ENCODE data around the gene RIMKLB.
"Not testable (repeated sequence)": the region's sequence is repeated elsewhere in the genome, so short reads cannot be mapped to it uniquely, and the experiment has no call there.

The RIMKLB gene

DNA sequence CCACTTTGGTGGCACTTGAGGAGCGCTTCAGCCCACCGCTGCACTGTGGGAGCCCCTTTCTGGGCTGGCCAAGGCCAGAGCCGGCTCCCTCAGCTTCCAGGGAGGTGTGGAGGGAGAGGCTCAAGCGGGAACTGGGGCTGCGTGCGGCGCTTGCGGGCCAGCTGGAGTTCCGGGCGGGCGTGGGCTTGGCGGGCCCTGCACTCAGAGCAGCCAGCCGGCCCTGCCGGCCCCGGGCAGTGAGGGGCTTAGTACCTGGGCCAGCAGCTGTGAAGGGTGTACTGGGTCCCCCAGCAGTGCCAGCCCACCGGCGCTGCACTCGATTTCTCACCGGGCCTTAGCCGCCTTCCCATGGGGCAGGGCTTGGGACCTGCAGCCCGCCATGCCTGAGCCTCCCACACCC lies 96.8 kb downstream of the RIMKLB start:
- H3K79me2 ChIP-seq (ENCODE audit: insufficient read depth, low read depth); H3K27ac ChIP-seq; H4K20me1 ChIP-seq (ENCODE audit: insufficient read depth); H3K4me1 ChIP-seq (ENCODE audit: low read depth, poor library complexity, severe bottlenecking); H3K27me3 ChIP-seq (ENCODE audit: insufficient read depth, low read depth); H3K4me3 ChIP-seq (IDR thresholded peaks at IDR 0.05; ENCODE audit: insufficient read depth, low read depth, low read length); H2AFZ ChIP-seq (ENCODE audit: low read depth); H3K36me3 ChIP-seq (ENCODE audit: insufficient read depth); H3K4me2 ChIP-seq; H3K9ac ChIP-seq: not testable (repeated sequence)

DNA sequence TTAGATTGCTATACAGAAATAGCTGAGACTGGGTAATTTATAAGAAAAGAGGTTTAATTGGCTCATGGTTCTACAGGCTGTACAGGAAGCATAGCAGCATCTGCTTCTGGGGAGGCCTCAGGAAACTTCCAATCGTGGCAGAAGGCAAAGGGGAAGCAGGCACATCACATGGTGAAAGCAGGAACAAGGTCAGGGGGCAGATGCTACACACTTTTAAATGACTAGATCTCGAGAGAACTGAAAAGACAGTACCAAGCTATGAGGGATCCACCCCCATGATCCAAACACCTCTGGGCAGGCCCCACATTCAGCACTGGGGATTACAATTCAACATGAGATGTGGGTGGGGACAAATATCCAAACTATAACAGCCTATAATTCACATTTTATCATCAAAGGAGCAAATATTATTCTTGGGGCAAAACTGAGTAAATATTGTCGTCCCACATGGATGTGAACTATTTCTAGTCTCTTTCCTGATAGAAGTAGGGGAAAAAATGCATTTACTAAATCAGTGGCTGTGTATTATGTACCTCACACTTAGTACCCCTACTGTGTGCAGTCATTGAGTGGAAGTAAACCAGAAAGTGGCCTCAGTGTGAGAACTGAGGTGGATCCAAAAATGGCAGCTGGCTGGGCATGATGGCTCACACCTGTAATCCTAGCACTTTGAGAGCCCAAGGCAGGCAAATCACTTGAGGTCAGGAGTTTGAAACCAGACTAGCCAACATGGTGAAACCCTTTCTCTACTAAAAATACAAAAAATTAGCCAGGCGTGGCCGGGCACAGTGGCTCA lies 99.2 kb downstream of the RIMKLB start:
- H3K4me1 ChIP-seq (ENCODE audit: low read depth, poor library complexity, severe bottlenecking) = no peaks in the 10 kb centered on the region
- no peak overlapping the region for H3K27ac ChIP-seq
- no peaks in the 10 kb centered on the region for H3K79me2 ChIP-seq (ENCODE audit: insufficient read depth, low read depth)
- no peak overlapping the region for H3K9ac ChIP-seq
- H4K20me1 ChIP-seq (ENCODE audit: insufficient read depth) = no peaks in the 10 kb centered on the region
- H2AFZ ChIP-seq (ENCODE audit: low read depth) = no peak overlapping the region
- TF ChIP-seq, protein P1, sequence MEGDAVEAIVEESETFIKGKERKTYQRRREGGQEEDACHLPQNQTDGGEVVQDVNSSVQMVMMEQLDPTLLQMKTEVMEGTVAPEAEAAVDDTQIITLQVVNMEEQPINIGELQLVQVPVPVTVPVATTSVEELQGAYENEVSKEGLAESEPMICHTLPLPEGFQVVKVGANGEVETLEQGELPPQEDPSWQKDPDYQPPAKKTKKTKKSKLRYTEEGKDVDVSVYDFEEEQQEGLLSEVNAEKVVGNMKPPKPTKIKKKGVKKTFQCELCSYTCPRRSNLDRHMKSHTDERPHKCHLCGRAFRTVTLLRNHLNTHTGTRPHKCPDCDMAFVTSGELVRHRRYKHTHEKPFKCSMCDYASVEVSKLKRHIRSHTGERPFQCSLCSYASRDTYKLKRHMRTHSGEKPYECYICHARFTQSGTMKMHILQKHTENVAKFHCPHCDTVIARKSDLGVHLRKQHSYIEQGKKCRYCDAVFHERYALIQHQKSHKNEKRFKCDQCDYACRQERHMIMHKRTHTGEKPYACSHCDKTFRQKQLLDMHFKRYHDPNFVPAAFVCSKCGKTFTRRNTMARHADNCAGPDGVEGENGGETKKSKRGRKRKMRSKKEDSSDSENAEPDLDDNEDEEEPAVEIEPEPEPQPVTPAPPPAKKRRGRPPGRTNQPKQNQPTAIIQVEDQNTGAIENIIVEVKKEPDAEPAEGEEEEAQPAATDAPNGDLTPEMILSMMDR (conservative IDR thresholded peaks at IDR 0.05; ENCODE audit: low read depth, low read length) = no peak
- no peaks in the 10 kb centered on the region for H3K27me3 ChIP-seq (ENCODE audit: insufficient read depth, low read depth)
- H3K36me3 ChIP-seq (ENCODE audit: insufficient read depth) = no peaks in the 10 kb centered on the region
- H3K4me3 ChIP-seq (IDR thresholded peaks at IDR 0.05; ENCODE audit: insufficient read depth, low read depth, low read length) = no peak overlapping the region
- no peak overlapping the region for H3K4me2 ChIP-seq

DNA sequence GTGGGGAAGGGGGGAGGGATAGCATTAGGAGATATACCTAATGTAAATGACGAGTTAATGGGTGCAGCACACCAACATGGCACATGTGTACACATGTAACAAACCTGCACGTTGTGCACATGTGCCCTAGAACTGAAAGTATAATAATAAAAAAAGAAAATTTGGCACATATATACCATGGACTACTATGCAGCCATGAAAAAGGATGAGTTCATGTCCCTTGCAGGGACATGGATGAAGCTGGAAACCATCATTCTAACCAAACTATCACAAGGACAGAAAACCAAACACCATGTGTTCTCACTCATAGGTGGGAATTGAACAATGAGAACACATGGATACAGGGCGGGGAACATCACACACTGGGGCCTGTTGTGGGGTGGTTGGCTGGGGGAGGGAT lies 103.4 kb downstream of the RIMKLB start:
- not testable (repeated sequence) for H3K27ac ChIP-seq; H3K9ac ChIP-seq; H3K79me2 ChIP-seq (ENCODE audit: insufficient read depth, low read depth); H4K20me1 ChIP-seq (ENCODE audit: insufficient read depth); H3K4me1 ChIP-seq (ENCODE audit: low read depth, poor library complexity, severe bottlenecking); H2AFZ ChIP-seq (ENCODE audit: low read depth); H3K4me3 ChIP-seq (IDR thresholded peaks at IDR 0.05; ENCODE audit: insufficient read depth, low read depth, low read length); H3K36me3 ChIP-seq (ENCODE audit: insufficient read depth); H3K27me3 ChIP-seq (ENCODE audit: insufficient read depth, low read depth); H3K4me2 ChIP-seq

DNA sequence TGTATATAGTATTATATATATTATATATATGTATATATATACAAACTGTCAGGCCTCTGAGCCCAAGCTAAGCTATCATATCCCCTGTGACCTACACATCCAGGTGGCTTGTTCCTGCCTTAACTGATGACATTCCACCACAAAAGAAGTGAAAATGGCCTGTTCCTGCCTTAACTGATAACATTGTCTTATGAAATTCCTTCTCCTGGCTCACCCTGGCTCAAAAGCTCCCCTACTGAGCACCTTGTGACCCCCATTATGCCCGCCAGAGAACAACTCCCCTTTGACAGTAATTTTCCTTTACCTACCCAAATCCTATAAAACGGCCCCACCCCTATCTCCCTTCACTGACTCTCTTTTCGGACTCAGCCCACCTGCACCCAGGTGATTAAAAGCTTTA lies 107.0 kb downstream of the RIMKLB start:
- not testable (repeated sequence) for H3K4me2 ChIP-seq; H3K9ac ChIP-seq; H3K4me3 ChIP-seq (IDR thresholded peaks at IDR 0.05; ENCODE audit: insufficient read depth, low read depth, low read length); H3K27ac ChIP-seq; H3K27me3 ChIP-seq (ENCODE audit: insufficient read depth, low read depth); H3K36me3 ChIP-seq (ENCODE audit: insufficient read depth); H3K4me1 ChIP-seq (ENCODE audit: low read depth, poor library complexity, severe bottlenecking); H2AFZ ChIP-seq (ENCODE audit: low read depth); H3K79me2 ChIP-seq (ENCODE audit: insufficient read depth, low read depth); H4K20me1 ChIP-seq (ENCODE audit: insufficient read depth)

DNA sequence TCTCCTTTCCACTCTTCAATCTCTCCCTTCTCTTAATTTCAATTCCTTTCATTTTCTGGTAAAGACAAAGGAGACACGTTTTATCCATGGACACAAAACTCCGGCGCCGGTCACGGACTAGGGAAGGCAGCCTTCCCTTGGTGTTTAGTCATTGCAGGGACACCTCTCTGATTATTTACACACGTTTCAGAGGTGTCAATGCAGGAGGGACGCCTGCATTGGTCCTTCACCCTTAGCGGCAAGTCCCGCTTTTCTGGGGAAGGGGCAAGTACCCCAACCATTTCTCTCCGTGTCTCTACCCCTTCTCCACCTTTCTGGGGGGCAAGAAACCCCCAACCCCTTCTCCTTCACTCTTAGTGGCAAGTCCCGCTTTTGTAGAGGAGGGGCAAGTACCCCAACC lies 107.7 kb downstream of the RIMKLB start:
- not testable (repeated sequence) for H3K4me3 ChIP-seq (IDR thresholded peaks at IDR 0.05; ENCODE audit: insufficient read depth, low read depth, low read length); H3K27me3 ChIP-seq (ENCODE audit: insufficient read depth, low read depth); H3K27ac ChIP-seq; H4K20me1 ChIP-seq (ENCODE audit: insufficient read depth); H3K36me3 ChIP-seq (ENCODE audit: insufficient read depth); H3K9ac ChIP-seq; H2AFZ ChIP-seq (ENCODE audit: low read depth); H3K4me1 ChIP-seq (ENCODE audit: low read depth, poor library complexity, severe bottlenecking); H3K79me2 ChIP-seq (ENCODE audit: insufficient read depth, low read depth); H3K4me2 ChIP-seq

DNA sequence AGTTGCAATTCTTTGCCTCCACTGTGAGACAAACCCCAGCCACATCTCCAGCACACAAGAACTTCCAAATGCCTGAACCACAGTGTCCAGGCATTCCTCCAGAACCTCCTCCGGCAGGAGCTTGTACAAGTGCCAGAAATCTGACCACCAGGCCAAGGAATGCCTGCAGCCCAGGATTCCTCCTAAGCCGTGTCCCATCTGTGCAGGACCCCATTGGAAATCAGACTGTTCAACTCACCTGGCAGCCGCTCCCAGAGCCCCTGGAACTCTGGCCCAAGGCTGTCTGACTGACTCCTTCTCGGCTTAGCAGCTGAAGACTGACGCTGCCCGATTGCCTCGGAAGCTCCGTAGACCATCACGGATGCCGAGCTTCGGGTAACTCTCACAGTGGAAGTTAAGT lies 109.3 kb downstream of the RIMKLB start:
- H3K9ac ChIP-seq = not testable (repeated sequence)

DNA sequence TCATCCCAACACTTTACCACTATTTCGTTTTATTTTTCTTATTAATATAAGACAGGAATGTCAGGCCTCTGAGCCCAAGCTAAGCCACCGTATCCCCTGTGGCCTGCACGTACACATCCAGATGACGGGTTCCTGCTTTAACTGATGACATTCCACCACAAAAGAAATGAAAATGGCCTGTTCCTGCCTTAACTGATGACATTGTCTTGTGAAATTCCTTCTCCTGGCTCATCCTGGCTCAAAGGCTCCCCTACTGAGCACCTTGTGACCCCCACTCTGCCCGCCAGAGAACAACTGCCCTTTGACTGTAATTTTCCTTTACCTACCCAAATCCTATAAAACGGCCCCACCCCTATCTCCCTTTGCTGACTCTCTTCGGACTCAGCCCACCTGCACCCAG lies 112.3 kb downstream of the RIMKLB start:
- not testable (repeated sequence) for H3K4me2 ChIP-seq; H2AFZ ChIP-seq (ENCODE audit: low read depth); H3K4me3 ChIP-seq (IDR thresholded peaks at IDR 0.05; ENCODE audit: insufficient read depth, low read depth, low read length); H4K20me1 ChIP-seq (ENCODE audit: insufficient read depth); H3K79me2 ChIP-seq (ENCODE audit: insufficient read depth, low read depth); H3K27me3 ChIP-seq (ENCODE audit: insufficient read depth, low read depth); H3K9ac ChIP-seq; H3K4me1 ChIP-seq (ENCODE audit: low read depth, poor library complexity, severe bottlenecking); H3K36me3 ChIP-seq (ENCODE audit: insufficient read depth); H3K27ac ChIP-seq

More for the DNA sequence above, 109.3 kb downstream of the RIMKLB start:
- H3K4me2 ChIP-seq; H4K20me1 ChIP-seq (ENCODE audit: insufficient read depth); H2AFZ ChIP-seq (ENCODE audit: low read depth); H3K4me1 ChIP-seq (ENCODE audit: low read depth, poor library complexity, severe bottlenecking); H3K27me3 ChIP-seq (ENCODE audit: insufficient read depth, low read depth); H3K79me2 ChIP-seq (ENCODE audit: insufficient read depth, low read depth); H3K36me3 ChIP-seq (ENCODE audit: insufficient read depth); H3K4me3 ChIP-seq (IDR thresholded peaks at IDR 0.05; ENCODE audit: insufficient read depth, low read depth, low read length); H3K27ac ChIP-seq: not testable (repeated sequence)
